ENCODE measurements around the gene GALNT2.

GALNT2 gene

GRCh38 chr1:230066466-230067404, at the start of gene GALNT2:
Gene GALNT2, plus strand, starts transcription at chr1:230067238. Its CDS starts 43 bp downstream, at chr1:230067281.
- no peak for TF ChIP-seq CTCF (IDR thresholded peaks at IDR 0.05; ENCODE audit: low read depth, low read length)
- H3K4me3 ChIP-seq (replicated peaks in 1 of 2; ENCODE audit: low read depth in 2 of 2, low read length in 2 of 2), result peak within 1 kb of the TSS; percentile 72 to 87
- DNase-seq (ENCODE audit: low read depth in 2 of 2), result peak; percentile 78 to 90

- no peak overlapping the region for H3K4me3 ChIP-seq (replicated peaks in 1 of 2; ENCODE audit: low read depth in 2 of 2, low read length in 2 of 2)
- DNase-seq (ENCODE audit: low read depth in 2 of 2), result no peak
- TF ChIP-seq CTCF (IDR thresholded peaks at IDR 0.05; ENCODE audit: low read depth, low read length), result no peak
These were observed 46.6 kb upstream of the GALNT2 start for GRCh38 chr1:230020451-230020850.

- TF ChIP-seq CTCF (IDR thresholded peaks at IDR 0.05; ENCODE audit: low read depth, low read length), result no peak
- no peak for DNase-seq (ENCODE audit: low read depth in 2 of 2)
- H3K4me3 ChIP-seq (replicated peaks in 1 of 2; ENCODE audit: low read depth in 2 of 2, low read length in 2 of 2), result no peak overlapping the region
These were observed 44.2 kb upstream of the GALNT2 start for GRCh38 chr1:230022666-230023380.

- no peak for DNase-seq (ENCODE audit: low read depth in 2 of 2)
- TF ChIP-seq CTCF (IDR thresholded peaks at IDR 0.05; ENCODE audit: low read depth, low read length), result no peak
- H3K4me3 ChIP-seq (replicated peaks in 1 of 2; ENCODE audit: low read depth in 2 of 2, low read length in 2 of 2), result no peak overlapping the region
These were observed 41.4 kb upstream of the GALNT2 start for GRCh38 chr1:230025686-230026085.

- no peak for DNase-seq (ENCODE audit: low read depth in 2 of 2)
- no peak for TF ChIP-seq CTCF (IDR thresholded peaks at IDR 0.05; ENCODE audit: low read depth, low read length)
- H3K4me3 ChIP-seq (replicated peaks in 1 of 2; ENCODE audit: low read depth in 2 of 2, low read length in 2 of 2), result no peak overlapping the region
These were observed 40.9 kb upstream of the GALNT2 start for GRCh38 chr1:230026139-230026538.

GRCh38 chr1:230026572-230026971, 40.5 kb upstream of the GALNT2 start:
- TF ChIP-seq CTCF (IDR thresholded peaks at IDR 0.05; ENCODE audit: low read depth, low read length), result no peak
- no peak overlapping the region for H3K4me3 ChIP-seq (replicated peaks in 1 of 2; ENCODE audit: low read depth in 2 of 2, low read length in 2 of 2)
- peak; percentile 6 to 16 for DNase-seq (ENCODE audit: low read depth in 2 of 2)
